GM21529 (cell line): Measurements from ENCODE around the gene MDFIC.

Source experiments
- ATAC-seq: cut with Tn5 transposase; IDR thresholded peaks from one replicate; pipeline ENCODE4 v1.9.1; 2021; ENCODE audit not compliant: unreplicated experiment

Gene MDFIC

DNA sequence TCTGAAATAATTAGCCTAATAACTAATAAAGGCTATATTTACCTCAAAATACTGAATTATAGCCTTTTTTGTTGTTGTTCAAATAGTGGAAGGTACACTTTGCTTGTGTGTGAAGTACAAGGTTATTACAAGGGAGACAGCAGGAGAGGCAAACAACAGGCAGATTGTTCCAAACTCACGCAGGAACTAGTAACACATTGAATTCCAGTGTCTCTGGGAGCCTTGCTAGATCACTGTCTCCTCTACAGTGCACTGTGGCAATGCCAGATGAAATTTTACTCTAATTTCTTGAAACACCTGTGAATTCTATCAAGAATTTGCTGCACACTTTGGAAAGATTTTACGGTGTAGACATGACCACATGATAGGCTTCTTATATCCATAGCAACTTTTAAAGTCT is 112.6 kb downstream of the MDFIC start:
- no peak for ATAC-seq

DNA sequence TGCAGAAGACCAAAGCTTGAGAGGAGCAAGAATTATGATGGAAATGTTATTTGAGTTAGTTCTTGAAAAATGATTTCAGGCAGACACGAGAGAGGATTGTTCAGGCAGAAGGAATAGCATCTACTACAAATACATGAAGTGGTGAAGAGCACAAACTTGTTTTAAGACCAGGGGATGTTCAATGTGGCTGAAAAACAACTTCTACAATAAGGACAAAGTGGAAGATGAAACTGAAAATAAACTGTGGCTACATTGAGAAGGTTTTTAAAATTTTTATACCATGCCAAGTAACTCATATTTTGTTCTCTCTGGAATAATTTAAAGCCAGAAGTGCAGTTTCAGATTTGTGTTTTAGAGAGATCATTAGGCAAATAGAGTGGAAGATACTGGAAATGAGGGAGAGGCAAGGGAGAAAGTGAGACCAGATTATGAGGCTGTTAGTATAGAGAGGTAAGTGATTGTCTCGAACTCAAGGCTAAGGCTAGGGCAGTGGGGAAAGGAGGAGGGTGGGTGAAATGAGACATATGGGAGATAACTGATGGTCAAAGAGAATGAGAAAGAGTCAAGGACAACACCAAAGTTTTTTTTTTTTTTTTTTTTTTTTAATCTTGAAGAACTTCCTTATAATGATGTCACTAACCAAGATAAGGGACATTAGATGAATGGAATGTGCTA is 115.4 kb downstream of the MDFIC start:
- no peak for ATAC-seq

DNA sequence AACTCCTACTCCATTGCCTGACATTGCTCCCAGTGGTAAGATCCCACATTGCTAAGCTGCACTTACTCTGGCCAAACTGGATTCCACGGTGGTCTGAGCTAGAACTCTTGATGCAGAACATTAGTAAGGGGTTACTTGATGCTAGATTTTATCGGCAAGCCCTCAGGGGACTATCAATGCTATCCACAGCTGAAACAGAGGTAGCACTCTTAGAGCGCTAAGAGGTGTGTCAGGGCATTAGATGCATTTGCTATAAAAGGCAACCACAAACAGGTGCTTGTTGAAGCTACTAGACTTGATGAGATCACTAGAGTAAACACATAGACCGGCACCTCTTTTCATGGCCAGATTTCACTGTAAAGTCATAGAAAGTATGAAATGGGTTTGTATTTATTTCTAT is 116.3 kb downstream of the MDFIC start:
- no peak for ATAC-seq

DNA sequence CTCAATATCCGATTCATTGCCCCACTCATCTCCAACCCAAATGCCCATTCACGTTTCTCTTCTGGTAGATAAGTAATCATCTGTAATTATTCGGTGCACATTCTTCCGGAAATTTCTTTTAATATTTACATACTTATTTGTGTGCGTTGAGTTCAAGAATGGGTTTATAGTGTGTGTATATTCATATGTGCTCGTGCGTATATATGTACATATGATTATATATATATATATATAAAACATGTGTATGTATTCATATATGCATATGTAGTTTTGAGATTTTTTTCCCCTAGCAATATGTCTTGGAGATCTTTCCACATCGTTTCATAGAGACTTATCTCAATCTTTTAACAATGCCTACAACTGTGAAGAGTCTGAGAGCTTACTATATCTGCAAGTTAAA is 118.2 kb downstream of the MDFIC start:
- ATAC-seq: no peak

DNA sequence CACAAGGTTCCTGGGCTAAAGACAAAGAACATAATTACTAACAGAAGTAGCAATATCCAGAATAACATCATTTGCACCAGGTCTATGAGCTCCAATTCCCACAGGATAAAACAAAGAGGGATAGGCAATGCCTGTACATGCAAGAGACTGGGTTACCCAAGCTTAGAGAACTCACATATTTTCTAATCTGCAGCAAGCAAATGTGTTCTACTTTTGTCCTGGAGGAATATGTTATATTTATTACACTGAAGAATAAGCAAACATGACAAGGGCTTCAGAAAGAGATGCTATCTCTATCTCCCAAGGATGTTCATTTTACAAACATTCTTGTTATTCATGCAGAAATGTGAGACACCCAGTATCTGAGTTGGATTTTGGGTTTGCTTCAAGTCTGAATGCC is 118.6 kb downstream of the MDFIC start:
- ATAC-seq: no peak

DNA sequence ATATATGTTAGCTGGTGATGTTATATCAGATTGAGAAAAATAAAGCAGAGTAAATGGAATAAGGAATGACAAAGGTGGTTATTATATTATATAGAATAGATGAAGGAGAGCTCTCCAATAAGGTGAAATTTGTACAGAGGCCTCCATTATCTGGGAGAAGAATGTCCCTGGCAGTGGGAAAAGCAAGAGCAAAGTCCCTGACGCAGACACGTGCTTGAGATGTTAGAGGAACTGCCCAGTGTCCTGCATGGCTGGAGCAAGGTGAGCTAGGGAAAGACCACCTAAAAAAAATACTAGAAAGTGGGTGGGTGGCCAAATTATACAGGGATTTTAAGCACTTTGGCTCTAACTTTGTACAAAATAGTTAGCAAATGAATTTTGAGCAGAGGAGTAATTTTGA is 120.7 kb downstream of the MDFIC start:
- ATAC-seq: no peak

DNA sequence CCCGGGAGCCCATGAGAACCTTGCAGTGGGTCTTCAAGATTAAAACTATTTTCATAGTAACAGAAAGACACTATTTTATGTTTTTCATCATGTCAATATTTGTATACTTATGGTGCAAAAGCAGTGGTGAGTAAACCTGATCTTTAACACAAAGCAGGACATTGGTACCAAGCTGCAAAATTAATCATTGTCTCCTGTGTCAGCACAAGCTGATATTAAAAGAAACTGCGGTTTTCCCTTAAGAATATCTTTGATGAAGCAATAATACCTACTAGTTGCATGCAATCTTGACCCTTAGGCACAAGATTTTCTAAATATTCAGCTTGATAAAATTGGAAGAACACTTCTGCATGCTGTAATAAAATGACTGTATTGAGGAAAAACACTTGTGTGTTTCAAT is 121.7 kb downstream of the MDFIC start:
- ATAC-seq: no peak

DNA sequence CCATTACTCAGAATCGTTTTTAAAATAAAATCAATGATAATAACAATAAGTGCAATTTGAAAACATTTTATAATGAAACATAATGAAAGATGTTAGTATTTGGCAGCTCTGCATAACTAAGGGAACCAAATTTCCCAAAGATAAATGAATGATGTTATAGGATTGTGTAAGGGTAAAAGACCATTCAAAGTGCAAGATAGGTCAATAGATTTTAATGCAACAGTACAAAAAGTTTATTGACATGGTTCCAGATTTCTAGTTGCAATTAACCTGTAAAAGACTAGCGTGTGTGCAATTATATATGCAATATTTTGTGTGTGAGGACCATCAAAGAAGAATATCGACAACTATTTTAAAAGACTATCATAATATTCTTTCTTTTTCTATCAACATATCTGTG is 122.3 kb downstream of the MDFIC start:
- ATAC-seq: no peak

DNA sequence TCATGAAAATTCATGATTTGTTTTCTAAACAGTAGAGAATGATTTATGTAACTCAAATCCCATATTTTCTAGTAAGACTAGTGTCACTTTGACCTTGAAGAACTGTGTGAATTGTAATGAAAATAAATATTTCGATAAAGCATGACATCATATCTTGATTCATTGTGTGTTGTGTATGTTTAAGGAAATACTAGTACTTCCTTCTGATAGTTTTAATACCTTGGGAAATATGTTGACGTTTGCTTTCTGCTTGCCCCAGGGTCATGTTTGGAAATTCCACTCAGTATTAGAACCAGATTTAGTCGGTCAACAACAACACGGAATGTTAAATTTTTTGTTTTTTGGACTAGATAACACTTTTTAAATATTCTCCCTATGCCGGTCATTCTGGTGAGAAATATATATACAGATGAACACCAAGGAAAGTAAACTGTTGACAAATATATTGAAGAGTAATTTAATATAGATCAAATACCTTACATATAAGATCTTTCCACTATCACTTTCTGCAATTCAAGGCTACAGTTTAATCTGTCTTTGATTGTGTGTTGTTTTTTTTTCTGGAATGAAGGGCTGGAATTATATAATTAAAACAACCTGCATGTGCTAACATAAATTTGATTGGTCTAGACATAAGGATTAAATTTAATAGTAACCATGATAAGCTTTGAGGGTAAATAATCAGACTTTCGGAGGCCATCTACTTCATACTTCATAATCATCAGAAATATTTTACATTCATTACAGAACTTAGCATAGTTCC is 126.2 kb downstream of the MDFIC start:
- ATAC-seq: no peak

DNA sequence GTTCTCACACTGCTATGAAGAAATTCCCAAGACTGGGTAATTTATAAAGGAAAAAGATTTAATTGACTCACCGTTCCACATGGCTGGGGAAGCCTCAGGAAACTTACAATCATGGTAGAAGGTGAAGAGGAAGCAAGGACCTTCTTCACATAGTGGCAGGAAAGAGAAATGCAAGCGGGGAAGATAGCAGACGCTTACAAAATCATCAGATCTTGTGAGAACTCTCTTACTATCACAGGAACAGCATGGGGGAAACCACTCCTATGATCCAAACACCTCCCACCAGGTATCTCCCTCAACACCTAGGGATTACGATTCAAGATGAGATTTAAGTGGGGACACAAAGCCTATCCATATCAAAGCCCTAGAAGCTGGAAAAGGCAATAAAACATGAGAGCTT is 130.8 kb downstream of the MDFIC start:
- no peak for ATAC-seq

DNA sequence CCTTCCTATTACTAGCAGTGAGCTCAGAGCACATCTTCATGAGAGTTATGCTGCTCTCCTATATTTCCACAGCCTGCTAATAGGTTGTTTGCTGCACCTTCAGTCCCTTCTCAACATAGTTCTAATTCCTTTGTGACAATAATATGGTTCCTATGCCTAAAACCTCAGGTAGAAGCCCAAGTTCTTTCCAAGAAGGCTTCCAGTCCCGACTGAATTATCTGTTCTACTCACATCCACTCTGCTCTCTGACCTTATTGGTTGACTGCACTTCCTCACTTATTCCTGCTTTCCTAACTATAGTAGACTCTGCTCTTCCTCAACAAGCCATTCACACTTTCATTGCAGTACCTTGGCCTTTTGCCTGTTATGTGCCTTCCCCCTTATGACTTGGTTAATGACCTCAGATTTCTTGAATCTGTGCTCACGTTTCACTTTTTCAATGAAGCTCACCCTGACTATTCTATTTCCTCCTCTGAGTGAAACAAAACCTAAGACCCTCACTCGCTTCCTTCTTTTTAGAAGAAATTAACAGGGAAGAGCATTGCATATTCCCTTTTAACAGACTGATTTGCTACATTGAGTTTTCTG is 132.7 kb downstream of the MDFIC start:
- ATAC-seq: no peak

DNA sequence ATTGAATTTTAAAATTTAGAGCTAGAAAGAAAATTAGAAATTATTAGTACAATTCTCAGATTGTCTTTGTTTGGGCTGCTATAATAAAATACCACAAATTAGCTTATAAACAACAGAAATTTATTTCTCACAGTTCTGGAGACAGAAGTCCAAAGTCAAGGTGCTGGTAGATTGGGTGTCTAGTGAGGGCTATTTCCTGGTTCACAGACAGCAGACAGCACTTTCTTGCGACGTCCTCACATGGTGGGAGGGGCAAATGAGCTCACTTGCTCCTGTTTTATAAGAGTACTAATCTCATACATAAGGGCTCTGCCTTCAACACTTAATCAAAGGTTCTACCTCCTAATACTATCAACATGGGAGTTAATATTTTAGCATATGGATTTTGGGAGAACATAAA is 134.1 kb downstream of the MDFIC start:
- no peak for ATAC-seq

DNA sequence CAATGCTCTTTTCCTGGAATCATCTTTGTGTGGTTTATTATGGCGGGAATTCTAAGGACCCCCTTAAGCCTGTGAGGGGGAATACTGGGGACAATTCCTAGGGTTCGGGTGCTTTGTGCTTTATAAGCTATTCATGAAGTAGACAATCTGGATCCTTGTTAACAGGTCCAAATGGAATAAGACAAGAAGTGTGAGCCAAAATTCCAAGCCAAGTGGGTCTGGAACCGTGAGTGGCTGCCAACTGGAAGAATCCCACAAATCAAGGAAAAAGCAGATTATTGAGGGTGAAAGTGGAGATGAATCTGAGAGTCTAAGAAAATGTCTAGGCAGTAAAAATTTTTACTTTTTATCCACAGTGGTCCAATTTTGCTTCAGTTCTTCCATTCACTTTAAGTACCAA is 136.8 kb downstream of the MDFIC start:
- no peak for ATAC-seq

DNA sequence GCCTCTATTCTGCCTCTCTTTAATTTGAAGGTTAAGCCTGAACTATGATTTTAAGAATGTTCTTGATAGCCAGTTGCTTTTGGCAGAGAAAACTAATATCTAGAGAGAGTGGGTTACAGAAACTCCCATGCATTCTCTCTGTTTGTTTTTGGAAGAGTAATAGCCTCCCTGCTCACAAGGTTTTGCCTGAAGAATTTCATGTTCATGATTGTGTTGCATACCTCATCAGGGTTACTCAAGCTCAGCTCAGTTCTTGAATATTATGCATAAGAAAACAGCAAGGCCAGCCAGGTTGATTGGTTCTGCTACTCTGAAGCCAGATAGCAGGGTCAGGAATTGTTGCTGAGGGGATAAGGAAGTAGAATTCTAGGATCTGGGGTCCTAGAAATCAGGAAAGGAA is 137.4 kb downstream of the MDFIC start:
- ATAC-seq: no peak

DNA sequence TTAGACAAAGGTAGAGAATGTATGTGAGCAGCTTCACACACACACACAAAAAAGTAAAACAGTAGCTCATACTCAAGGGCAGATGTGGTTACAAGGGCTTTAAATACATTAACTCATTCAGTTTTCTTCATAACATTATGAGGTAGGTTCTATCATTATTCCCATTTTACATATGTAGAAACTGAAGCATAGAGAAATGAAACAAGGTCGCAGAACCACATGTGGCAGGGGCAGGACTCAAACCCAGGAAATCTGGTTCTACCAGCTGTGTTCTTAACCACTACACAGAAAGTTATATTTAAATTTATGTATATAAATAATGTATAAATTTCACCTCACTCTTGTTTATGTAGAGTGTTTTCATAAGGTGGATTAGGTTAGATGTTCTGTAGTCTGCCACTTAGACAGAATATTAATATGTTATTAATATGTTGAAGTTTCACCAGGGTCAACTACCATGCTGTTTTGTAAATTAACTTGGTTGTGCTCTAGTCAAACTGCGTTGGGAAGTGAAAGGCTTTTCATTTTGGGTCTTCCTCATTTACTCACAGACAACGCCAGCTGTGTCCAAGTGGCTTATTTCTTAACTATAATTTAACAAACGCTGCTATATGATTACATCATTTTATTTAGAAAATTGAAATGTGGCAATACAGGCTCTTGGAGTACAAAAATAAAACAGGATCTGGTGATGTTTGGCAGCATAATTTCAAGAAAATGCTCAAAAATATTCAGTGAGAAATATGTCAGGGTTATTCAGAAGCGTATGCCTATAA is 138.4 kb downstream of the MDFIC start:
- peak; percentile 73 for ATAC-seq

DNA sequence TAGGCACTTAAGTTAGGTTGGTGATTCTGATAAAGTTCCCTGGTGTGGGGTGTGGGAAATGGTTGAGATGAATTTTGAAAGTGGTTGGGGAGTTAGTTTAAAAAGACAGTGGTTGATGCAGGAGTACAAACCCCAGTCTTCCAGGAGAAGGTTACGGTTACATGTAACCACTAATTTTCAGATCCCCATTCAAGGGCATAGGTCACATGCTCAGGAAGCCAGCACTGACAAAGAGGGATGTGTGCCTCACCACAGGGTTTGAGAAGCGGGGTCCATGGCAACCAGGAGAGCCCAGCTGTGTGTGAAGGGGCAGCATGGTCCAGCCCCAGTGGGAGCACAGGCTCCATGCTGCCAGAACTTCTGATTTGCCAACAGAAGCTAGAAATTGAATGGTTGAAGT is 144.2 kb downstream of the MDFIC start:
- peak; percentile 68 for ATAC-seq

DNA sequence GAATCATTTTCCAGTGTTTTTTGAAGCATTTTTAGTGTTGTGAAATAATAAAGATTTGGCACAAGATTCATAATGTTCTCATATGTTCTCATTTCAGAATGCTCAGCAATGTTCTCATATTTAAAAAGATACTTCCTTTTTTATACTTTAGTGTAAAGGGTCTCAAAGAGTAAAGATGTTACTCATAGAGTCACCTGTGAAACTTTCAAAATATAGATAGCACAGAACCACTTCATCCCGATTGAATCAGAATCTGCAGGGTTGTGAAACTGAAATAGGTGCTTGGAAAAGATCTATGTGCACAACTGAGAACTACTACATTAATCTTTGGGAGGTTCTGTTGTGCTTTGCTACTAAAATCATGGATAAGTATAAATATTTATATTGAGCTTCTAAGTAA is 144.7 kb downstream of the MDFIC start:
- ATAC-seq: no peak

DNA sequence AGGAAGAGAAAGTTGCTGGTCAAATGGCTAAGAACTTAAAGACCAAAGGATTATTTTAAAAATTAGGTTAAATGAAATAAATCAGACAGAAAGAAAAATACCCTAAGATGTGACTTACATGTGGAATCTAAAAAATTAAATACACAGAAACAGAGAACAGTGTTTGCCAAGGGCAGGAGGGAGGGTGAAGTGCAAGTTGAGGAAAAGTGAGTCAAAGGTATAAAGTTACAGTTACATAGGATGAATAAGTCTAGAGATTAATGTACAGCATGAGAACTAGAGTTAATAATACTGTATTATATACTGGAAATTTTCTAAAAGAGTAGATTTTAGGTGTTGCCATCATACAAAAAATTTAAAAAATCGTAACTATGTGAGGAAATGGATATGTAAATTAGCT is 146.3 kb downstream of the MDFIC start:
- no peak for ATAC-seq
